Measurements from ENCODE around the gene MAGEC3.

- no peak for TF ChIP-seq CTCF (conservative IDR thresholded peaks at IDR 0.05; ENCODE audit: low read depth, low read length)
- no peak for TF ChIP-seq EZH2 (IDR thresholded peaks at IDR 0.05; ENCODE audit: borderline replicate concordance, low read depth, low read length, poor library complexity, severe bottlenecking)
These were observed 98.0 kb downstream of the MAGEC3 start for GRCh38 chrX:141936080-141936479.

Data from A673 (cell line).